Breast epithelium (tissue), 3 donors: ENCODE measurements around the gene ALG6.

Source experiments
- POLR2A ChIP-seq: fragments of 450-650 bp; IDR thresholded peaks from one replicate; pipeline ENCODE4 v1.6.1; 2016; ENCODE audit warnings: antibody characterized with exemption, mild to moderate bottlenecking, moderate library complexity
- POLR2AphosphoS5 ChIP-seq, 3 donors: sonication (generic); formaldehyde crosslinking; IDR thresholded peaks; one replicate each; pipeline ENCODE4 v1.6.1; 2017; ENCODE audit warnings: antibody characterized with exemption in 3 of 3
- TF ChIP-seq, protein P1 (sequence below), 3 donors: fragments of 450-650 bp; IDR thresholded peaks; one replicate each; pipeline ENCODE4 v1.5.1; 2016 to 2017; ENCODE audit warnings: antibody characterized with exemption in 3 of 3, mild to moderate bottlenecking in 3 of 3, moderate library complexity in 3 of 3

DNA sequence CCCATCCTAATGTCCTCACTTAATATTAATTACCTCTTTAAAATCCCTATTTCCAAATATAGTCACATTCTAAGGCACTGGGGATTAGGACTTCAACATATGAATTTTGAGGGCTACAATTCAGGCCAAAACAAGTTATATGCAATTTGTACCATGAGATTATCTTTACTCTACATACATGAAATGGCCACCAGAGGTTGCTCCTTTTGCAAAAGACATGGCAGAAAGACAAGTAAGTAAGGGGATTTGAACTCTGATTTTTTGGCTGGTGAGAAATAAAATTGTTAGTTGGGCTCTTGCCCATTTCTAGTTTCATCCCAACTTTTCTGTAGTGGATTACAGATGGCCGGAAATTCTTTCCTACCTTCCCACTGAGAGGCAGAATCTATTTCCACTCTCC lies 4.8 kb upstream of the ALG6 start:
- TF ChIP-seq POLR2AphosphoS5 (IDR thresholded peaks at IDR 0.05) (no peak), POLR2A (no peak)
- TF ChIP-seq, protein P1, sequence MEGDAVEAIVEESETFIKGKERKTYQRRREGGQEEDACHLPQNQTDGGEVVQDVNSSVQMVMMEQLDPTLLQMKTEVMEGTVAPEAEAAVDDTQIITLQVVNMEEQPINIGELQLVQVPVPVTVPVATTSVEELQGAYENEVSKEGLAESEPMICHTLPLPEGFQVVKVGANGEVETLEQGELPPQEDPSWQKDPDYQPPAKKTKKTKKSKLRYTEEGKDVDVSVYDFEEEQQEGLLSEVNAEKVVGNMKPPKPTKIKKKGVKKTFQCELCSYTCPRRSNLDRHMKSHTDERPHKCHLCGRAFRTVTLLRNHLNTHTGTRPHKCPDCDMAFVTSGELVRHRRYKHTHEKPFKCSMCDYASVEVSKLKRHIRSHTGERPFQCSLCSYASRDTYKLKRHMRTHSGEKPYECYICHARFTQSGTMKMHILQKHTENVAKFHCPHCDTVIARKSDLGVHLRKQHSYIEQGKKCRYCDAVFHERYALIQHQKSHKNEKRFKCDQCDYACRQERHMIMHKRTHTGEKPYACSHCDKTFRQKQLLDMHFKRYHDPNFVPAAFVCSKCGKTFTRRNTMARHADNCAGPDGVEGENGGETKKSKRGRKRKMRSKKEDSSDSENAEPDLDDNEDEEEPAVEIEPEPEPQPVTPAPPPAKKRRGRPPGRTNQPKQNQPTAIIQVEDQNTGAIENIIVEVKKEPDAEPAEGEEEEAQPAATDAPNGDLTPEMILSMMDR (IDR thresholded peaks at IDR 0.05), result no peak
